WTC11 (cell line): ENCODE results near the gene PROCR. TPM values are rescaled to one million over a fixed set of nuclear protein-coding genes. Genes with fewer than 3 reads are reported as not detected.

Source experiments
- ATAC-seq: fragments of 200-7000 bp; cut with Tn5 transposase; 2 replicates; pipeline ENCODE4 v1.10.0; 2021; ENCODE audit warnings: mild to moderate bottlenecking, moderate library complexity
- CTCF ChIA-PET: fragments of 300-600 bp; sonication (Branson Sonifier 250); formaldehyde crosslinking; loops from one replicate; lab custom pipeline; 2021; ENCODE audit warnings: antibody characterized with exemption; lab: Charles Lee
- POLR2A ChIA-PET: fragments of 350-600 bp; sonication (Branson Sonifier 250); formaldehyde crosslinking; loops from one replicate; lab custom pipeline; 2021; ENCODE audit warnings: antibody characterized with exemption; lab: Charles Lee
- DNase-seq: peaks from one replicate; pipeline ENCODE4 v3.0.0; 2021; ENCODE audit warnings: low spot score
- H3K27ac Mint-ChIP-seq: 2 replicates; pipeline ENCODE4 v1.8.0; 2021; ENCODE audit warnings: mixed read lengths
- H3K27me3 Mint-ChIP-seq: 2 replicates; pipeline ENCODE4 v1.8.0; 2021; ENCODE audit warnings: low read depth, mild to moderate bottlenecking, moderate library complexity, mixed read lengths
- H3K36me3 Mint-ChIP-seq: 2 replicates; pipeline ENCODE4 v1.8.0; 2021; ENCODE audit warnings: mixed read lengths
- H3K4me1 Mint-ChIP-seq: 2 replicates; pipeline ENCODE4 v1.8.0; 2022; ENCODE audit warnings: mixed read lengths
- H3K4me3 Mint-ChIP-seq: 2 replicates; pipeline ENCODE4 v1.8.0; 2021; ENCODE audit warnings: mild to moderate bottlenecking, moderate library complexity, mixed read lengths
- H3K9me3 Mint-ChIP-seq: 2 replicates; pipeline ENCODE4 v1.8.0; 2021; ENCODE audit warnings: mixed read lengths
- RORB ChIP-seq: fragments of 250-450 bp; sonication (Bioruptor Pico); IDR thresholded peaks from 2 replicates; pipeline ENCODE4 v1.9.0; 2021; ENCODE audit warnings: mild to moderate bottlenecking
- ZNF423 ChIP-seq: fragments of 250-450 bp; sonication (Bioruptor Pico); IDR thresholded peaks from 2 replicates; pipeline ENCODE4 v2.1.2; 2022; ENCODE audit warnings: mild to moderate bottlenecking, moderate library complexity
- total RNA-seq: library from RNA; stranded (reverse); gene quantifications from 3 replicates; pipeline ENCODE4 v1.2.3, GENCODE V29; 2021
- TF ChIP-seq, protein P1 (sequence below): sonication (generic); formaldehyde crosslinking; IDR thresholded peaks from 2 replicates; pipeline ENCODE4 v1.8.0; 2022; ENCODE audit warnings: mild to moderate bottlenecking, missing genetic modification reagents
- TF ChIP-seq, protein P2 (sequence below): sonication (generic); formaldehyde crosslinking; IDR thresholded peaks from 2 replicates; pipeline ENCODE4 v1.8.1; 2023; ENCODE audit warnings: mild to moderate bottlenecking, missing genetic modification reagents

The PROCR gene
- total RNA-seq, 1 experiment from 2014 or later, result 29.7 TPM

- ChIA-PET CTCF (interaction anchor here (0.6 to 2.2 kb wide), 15 partner anchors 17 to 270 kb away, joined by 3 to 12 read pairs (median 3); partner anchors contain the start of genes EDEM2 and MYH7B), POLR2A (interaction anchor here (0.7 to 3.0 kb wide), 7 partner anchors 34 to 400 kb away, joined by 3 to 15 read pairs (median 4); partner anchors contain the start of genes EDEM2 and NCOA6)
- H3K4me3 Mint-ChIP-seq, result peak overlapping the region; percentile 72
- H3K27me3 Mint-ChIP-seq, result peaks cover 28% of the 10 kb centered on the region
- peaks cover 19% of the 10 kb centered on the region for H3K4me1 Mint-ChIP-seq
- peaks cover 5% of the 10 kb centered on the region for H3K9me3 Mint-ChIP-seq
- no peaks in the 10 kb centered on the region for H3K36me3 Mint-ChIP-seq
- no peak overlapping the region for H3K27ac Mint-ChIP-seq
- ATAC-seq, result peak; percentile 10; the same call in 1 of the 2 replicates
- TF ChIP-seq, protein P1, sequence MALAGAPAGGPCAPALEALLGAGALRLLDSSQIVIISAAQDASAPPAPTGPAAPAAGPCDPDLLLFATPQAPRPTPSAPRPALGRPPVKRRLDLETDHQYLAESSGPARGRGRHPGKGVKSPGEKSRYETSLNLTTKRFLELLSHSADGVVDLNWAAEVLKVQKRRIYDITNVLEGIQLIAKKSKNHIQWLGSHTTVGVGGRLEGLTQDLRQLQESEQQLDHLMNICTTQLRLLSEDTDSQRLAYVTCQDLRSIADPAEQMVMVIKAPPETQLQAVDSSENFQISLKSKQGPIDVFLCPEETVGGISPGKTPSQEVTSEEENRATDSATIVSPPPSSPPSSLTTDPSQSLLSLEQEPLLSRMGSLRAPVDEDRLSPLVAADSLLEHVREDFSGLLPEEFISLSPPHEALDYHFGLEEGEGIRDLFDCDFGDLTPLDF, result no peak
- no peak for TF ChIP-seq RORB (CRISPR knock-in tag)
- DNase-seq, result no peak
These were observed 53.6 kb downstream of the PROCR start for GRCh38 chr20:35225319-35226125.

- no peak within 1 kb of the TSS for H3K27ac Mint-ChIP-seq
- peaks cover 15% of the 10 kb centered on the region for H3K4me1 Mint-ChIP-seq
- 0 out of 2 replicates have a peak, but pooled peaks have one; percentile 11 for TF ChIP-seq ZNF423 (CRISPR knock-in tag)
- TF ChIP-seq, protein P2, sequence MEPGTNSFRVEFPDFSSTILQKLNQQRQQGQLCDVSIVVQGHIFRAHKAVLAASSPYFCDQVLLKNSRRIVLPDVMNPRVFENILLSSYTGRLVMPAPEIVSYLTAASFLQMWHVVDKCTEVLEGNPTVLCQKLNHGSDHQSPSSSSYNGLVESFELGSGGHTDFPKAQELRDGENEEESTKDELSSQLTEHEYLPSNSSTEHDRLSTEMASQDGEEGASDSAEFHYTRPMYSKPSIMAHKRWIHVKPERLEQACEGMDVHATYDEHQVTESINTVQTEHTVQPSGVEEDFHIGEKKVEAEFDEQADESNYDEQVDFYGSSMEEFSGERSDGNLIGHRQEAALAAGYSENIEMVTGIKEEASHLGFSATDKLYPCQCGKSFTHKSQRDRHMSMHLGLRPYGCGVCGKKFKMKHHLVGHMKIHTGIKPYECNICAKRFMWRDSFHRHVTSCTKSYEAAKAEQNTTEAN, result no peak
- TF ChIP-seq, all 79 proteins: peak for 1
- POLR2A ChIA-PET, result interaction anchor here (0.6 to 3.0 kb wide), 8 partner anchors 34 to 401 kb away, joined by 3 to 15 read pairs (median 4); partner anchors contain the start of genes EDEM2 and NCOA6
- no peaks in the 10 kb centered on the region for H3K36me3 Mint-ChIP-seq
- peak; percentile 79 for ATAC-seq
- CTCF ChIA-PET, result interaction anchor here (0.6 to 2.2 kb wide), 16 partner anchors 17 to 270 kb away, joined by 3 to 12 read pairs (median 4); partner anchors contain the start of genes EDEM2 and MYH7B
- peaks cover 28% of the 10 kb centered on the region for H3K27me3 Mint-ChIP-seq
- H3K4me3 Mint-ChIP-seq, result peak within 1 kb of the TSS; percentile 72
- H3K9me3 Mint-ChIP-seq, result peaks cover 5% of the 10 kb centered on the region
- DNase-seq, result peak; percentile 34
These were observed 54.4 kb downstream of the PROCR start, which contains the start of gene MMP24 for GRCh38 chr20:35226126-35226883. TSS of gene MMP24 (plus strand) at chr20:35226690. CDS start at chr20:35226739, 49 bp downstream.

Other genes with a start within 250 kb of the PROCR start
- 40.7 to 47.3 TPM (median 46.7 TPM) in 3 replicates for gene GSS, start 216.3 kb upstream of the PROCR start, total RNA-seq
- 0.66 to 1.0 TPM (median 0.98 TPM) in 3 replicates for gene MYH7B, start 216.2 kb upstream of the PROCR start, total RNA-seq
- 62.7 to 73.8 TPM (median 68.0 TPM) in 3 replicates for gene TRPC4AP, start 79.3 kb upstream of the PROCR start, total RNA-seq
- gene EDEM2, start 24.7 kb upstream of the PROCR start, total RNA-seq, result 22.7 to 24.2 TPM (median 24.0 TPM) in 3 replicates
- gene MMP24, start 54.6 kb downstream of the PROCR start, total RNA-seq, result 6.6 to 16.8 TPM (median 7.2 TPM) in 3 replicates
- gene MMP24OS, start 106.0 kb downstream of the PROCR start, total RNA-seq, result 44.0 to 50.6 TPM (median 44.9 TPM) in 3 replicates
- gene EIF6, start 112.7 kb downstream of the PROCR start, total RNA-seq, result 130 to 157 TPM (median 133 TPM) in 3 replicates
- not detected in 3 replicates for gene FAM83C, start 120.4 kb downstream of the PROCR start, total RNA-seq
- gene UQCC1, start 239.9 kb downstream of the PROCR start, total RNA-seq, result 73.5 to 76.8 TPM (median 75.9 TPM) in 3 replicates